Epidermal melanocyte (primary cell): ENCODE measurements around the gene MYCBP2.
"Not testable (repeated sequence)": the region's sequence is repeated elsewhere in the genome, so short reads cannot be mapped to it uniquely, and the experiment has no call there.

Source experiments
- DNase-seq: peaks from one replicate; pipeline ENCODE4 v3.0.0; 2011; ENCODE audit warnings: low spot score; ENCODE audit not compliant: insufficient read length

Gene MYCBP2

GRCh38 chr13:77326905-77327604, at the start of gene MYCBP2:
MYCBP2 (minus strand) TSS chr13:77327094; CDS start chr13:77326775, 319 bp downstream.
- peak; percentile 93 for DNase-seq

GRCh38 chr13:77375560-77376108, 48.7 kb upstream of the MYCBP2 start:
- DNase-seq: no peak

- no peak for DNase-seq
Observed at GRCh38 chr13:77374786-77375185, 47.9 kb upstream of the MYCBP2 start.

- DNase-seq: no peak
Observed at GRCh38 chr13:77374339-77374738, 47.4 kb upstream of the MYCBP2 start.

GRCh38 chr13:77373502-77373901, 46.6 kb upstream of the MYCBP2 start:
- no peak for DNase-seq

GRCh38 chr13:77372275-77372674, 45.4 kb upstream of the MYCBP2 start:
- DNase-seq: no peak

GRCh38 chr13:77370888-77371287, 44.0 kb upstream of the MYCBP2 start:
- DNase-seq: no peak

GRCh38 chr13:77362166-77362565, 35.3 kb upstream of the MYCBP2 start:
- no peak for DNase-seq

GRCh38 chr13:77360032-77360685, 33.3 kb upstream of the MYCBP2 start:
- no peak for DNase-seq

- no peak for DNase-seq
Observed at GRCh38 chr13:77359171-77359570, 32.3 kb upstream of the MYCBP2 start.

- DNase-seq: no peak
Observed at GRCh38 chr13:77358001-77358400, 31.1 kb upstream of the MYCBP2 start.

- no peak for DNase-seq
Observed at GRCh38 chr13:77356155-77356554, 29.3 kb upstream of the MYCBP2 start.

- no peak for DNase-seq
Observed at GRCh38 chr13:77353995-77354394, 27.1 kb upstream of the MYCBP2 start.

GRCh38 chr13:77351315-77351714, 24.4 kb upstream of the MYCBP2 start:
- no peak for DNase-seq

- DNase-seq: no peak
Observed at GRCh38 chr13:77350811-77351210, 23.9 kb upstream of the MYCBP2 start.

- DNase-seq: no peak
Observed at GRCh38 chr13:77349365-77349764, 22.5 kb upstream of the MYCBP2 start.

GRCh38 chr13:77347351-77347750, 20.5 kb upstream of the MYCBP2 start:
- not testable (repeated sequence) for DNase-seq

- DNase-seq: no peak
Observed at GRCh38 chr13:77345150-77345780, 18.4 kb upstream of the MYCBP2 start.

- DNase-seq: no peak
Observed at GRCh38 chr13:77343841-77344240, 16.9 kb upstream of the MYCBP2 start.

- no peak for DNase-seq
Observed at GRCh38 chr13:77339408-77339807, 12.5 kb upstream of the MYCBP2 start.

- DNase-seq: no peak
Observed at GRCh38 chr13:77338961-77339401, 12.1 kb upstream of the MYCBP2 start.

GRCh38 chr13:77338329-77338728, 11.4 kb upstream of the MYCBP2 start:
- DNase-seq: no peak
